Upper lobe of left lung (tissue), 6 donors: Measurements from ENCODE around the gene CEP128. TPM values are rescaled to one million over a fixed set of nuclear protein-coding genes. Genes with fewer than 3 reads are reported as not detected.

Experiments used
- ATAC-seq, 2 donors: fragments of 200-7000 bp; cut with Tn5 transposase; one replicate each; pipeline ENCODE4 v1.9.1; 2022; ENCODE audit warnings: mild to moderate bottlenecking in 2 of 2, moderate library complexity in 2 of 2; ENCODE audit not compliant: low FRiP score in 2 of 2
- DNase-seq, 2 donors: peaks; one replicate each; pipeline ENCODE4 v3.0.0-alpha.2; 2019 to 2020
- H3K27ac ChIP-seq, 4 donors: fragments of 200-600 bp; sonication (generic); one replicate each; pipeline ENCODE4 v1.5.1; 2016 to 2019
- H3K27me3 ChIP-seq, 4 donors: fragments of 200-600 bp; sonication (generic); one replicate each; pipeline ENCODE4 v1.5.1; 2017 to 2019
- H3K36me3 ChIP-seq, 4 donors: fragments of 200-600 bp; sonication (generic); one replicate each; pipeline ENCODE4 v1.5.1; 2016 to 2019
- H3K4me1 ChIP-seq, 4 donors: fragments of 200-600 bp; sonication (generic); one replicate each; pipeline ENCODE4 v1.5.1; 2018 to 2019
- H3K4me3 ChIP-seq, 4 donors: fragments of 200-600 bp; sonication (generic); one replicate each; pipeline ENCODE4 v1.5.1; 2017 to 2019; ENCODE audit warnings: mild to moderate bottlenecking in 2 of 4, moderate library complexity in 1 of 4
- H3K9me3 ChIP-seq, 4 donors: fragments of 200-600 bp; sonication (generic); one replicate each; pipeline ENCODE4 v1.5.1; 2018 to 2019
- EP300 ChIP-seq, 4 donors: sonication (generic); formaldehyde crosslinking; IDR thresholded peaks; one replicate each; pipeline ENCODE4 v1.5.1; 2017; ENCODE audit warnings: antibody characterized with exemption in 4 of 4, control low read depth in 2 of 4
- POLR2A ChIP-seq, 4 donors: fragments of 450-650 bp; IDR thresholded peaks; one replicate each; pipeline ENCODE4 v1.5.1; 2016 to 2017; ENCODE audit warnings: antibody characterized with exemption in 4 of 4, mild to moderate bottlenecking in 2 of 4
- POLR2AphosphoS5 ChIP-seq, 2 donors: sonication (generic); formaldehyde crosslinking; IDR thresholded peaks; one replicate each; pipeline ENCODE4 v1.5.1; 2017; ENCODE audit warnings: antibody characterized with exemption in 2 of 2
- WGBS, 2 donors: methylation state at CpG; one replicate each; pipeline ENCODE4 v1.1.5; 2017 to 2018; 5-methylcytosine and 5-hydroxymethylcytosine counted together
- total RNA-seq, 6 donors: library from RNA; depleted of rRNA in 4 of 6; stranded (reverse); fragments of >200 nt in 4 of 6; gene quantifications; one replicate each; pipeline versions ENCODE4 v1.1.0 to v1.2.1, GENCODE V29; 2016 to 2021
- TF ChIP-seq, protein P1 (sequence below), 6 experiments: fragments of 450-650 bp in 4 of 6; fragments of 200-600 bp in 2 of 6; sonication (generic) in 2 of 6; IDR thresholded peaks; one replicate each; pipeline ENCODE4 v1.5.1; 2016 to 2019; ENCODE audit warnings: antibody characterized with exemption in 6 of 6
- donor health status: DM: no; HTN: no; CAD: no; lungs with moderate emphysema.
- donor health status: DM: no; HTN: yes; CAD: no; lungs with severe emphysema.

Gene CEP128
- total RNA-seq, 6 donors from 2014 or later, result 5.7 to 31.7 (median 7.5) TPM

DNA sequence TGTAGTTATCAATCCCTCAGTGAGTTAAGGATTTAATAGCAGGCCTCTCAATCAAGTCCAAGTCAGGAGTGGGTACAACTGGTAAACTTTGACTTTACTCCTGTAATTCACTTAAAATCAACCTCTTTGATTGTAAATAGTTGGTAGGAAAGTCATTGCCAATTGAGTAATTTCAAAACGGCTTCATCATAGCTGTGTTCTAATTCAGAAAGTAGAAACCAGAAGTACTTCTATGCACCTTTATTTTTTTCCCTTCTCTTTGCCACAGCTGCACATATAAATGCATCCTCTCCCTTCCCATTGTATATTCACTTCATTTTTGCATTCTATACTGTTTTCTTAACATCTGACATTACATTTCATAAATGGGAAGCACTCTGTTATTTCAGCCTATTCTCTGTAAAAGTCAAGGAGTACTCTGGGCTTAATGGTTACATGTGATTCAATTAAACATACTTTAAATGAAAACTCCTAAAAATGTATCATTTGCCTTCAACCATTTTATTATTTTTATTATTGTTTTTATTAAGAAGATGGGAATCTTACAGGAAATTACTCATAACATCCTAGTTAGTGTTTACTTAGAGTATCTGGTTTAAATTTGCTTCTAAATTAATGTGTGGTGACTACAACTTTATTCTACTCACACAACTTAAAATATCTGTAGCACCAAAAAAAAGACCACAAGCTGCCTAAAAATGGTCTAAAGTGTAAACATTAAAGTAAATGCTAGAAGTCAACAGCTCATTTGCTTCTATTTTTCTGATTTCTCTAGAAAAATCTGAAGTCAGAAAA, 171.2 kb downstream of the CEP128 start:
- H3K4me3 ChIP-seq, result no peak overlapping the region
- no peak overlapping the region for H3K27ac ChIP-seq
- TF ChIP-seq, protein P1, sequence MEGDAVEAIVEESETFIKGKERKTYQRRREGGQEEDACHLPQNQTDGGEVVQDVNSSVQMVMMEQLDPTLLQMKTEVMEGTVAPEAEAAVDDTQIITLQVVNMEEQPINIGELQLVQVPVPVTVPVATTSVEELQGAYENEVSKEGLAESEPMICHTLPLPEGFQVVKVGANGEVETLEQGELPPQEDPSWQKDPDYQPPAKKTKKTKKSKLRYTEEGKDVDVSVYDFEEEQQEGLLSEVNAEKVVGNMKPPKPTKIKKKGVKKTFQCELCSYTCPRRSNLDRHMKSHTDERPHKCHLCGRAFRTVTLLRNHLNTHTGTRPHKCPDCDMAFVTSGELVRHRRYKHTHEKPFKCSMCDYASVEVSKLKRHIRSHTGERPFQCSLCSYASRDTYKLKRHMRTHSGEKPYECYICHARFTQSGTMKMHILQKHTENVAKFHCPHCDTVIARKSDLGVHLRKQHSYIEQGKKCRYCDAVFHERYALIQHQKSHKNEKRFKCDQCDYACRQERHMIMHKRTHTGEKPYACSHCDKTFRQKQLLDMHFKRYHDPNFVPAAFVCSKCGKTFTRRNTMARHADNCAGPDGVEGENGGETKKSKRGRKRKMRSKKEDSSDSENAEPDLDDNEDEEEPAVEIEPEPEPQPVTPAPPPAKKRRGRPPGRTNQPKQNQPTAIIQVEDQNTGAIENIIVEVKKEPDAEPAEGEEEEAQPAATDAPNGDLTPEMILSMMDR (IDR thresholded peaks at IDR 0.05), result no peak
- no peak for TF ChIP-seq POLR2AphosphoS5 (IDR thresholded peaks at IDR 0.05)
- H3K36me3 ChIP-seq, result no peaks in the 10 kb centered on the region
- 70 to 77% methylated on average over 1 of the region's 1 CpG for WGBS, 2 donors
- DNase-seq, result no peak
- H3K4me1 ChIP-seq, result no peaks in the 10 kb centered on the region
- ATAC-seq, result no peak
- no peaks in the 10 kb centered on the region for H3K27me3 ChIP-seq
- no peaks in the 10 kb centered on the region for H3K9me3 ChIP-seq

DNA sequence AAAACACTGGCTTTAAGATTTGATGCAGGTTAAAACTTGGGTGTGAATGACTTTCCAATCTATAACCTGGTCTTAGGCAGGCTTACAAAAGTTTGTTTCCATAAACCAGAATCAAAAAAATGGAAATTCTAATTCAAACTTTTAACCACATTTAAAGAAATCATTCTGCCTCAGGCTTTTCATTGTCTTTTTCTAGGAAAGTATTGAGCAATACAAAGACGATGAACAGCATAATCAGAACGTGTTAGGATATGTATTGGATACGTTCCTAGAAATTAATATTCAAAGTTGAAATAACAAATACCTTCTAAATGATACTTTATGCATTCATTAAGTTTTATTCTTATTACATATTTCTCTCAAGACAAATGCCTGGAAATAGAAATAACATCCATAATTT, 172.9 kb downstream of the CEP128 start:
- H3K4me1 ChIP-seq, result no peaks in the 10 kb centered on the region
- H3K4me3 ChIP-seq, result no peak overlapping the region
- no peak overlapping the region for H3K27ac ChIP-seq
- no peaks in the 10 kb centered on the region for H3K9me3 ChIP-seq
- no peaks in the 10 kb centered on the region for H3K27me3 ChIP-seq
- H3K36me3 ChIP-seq, result no peaks in the 10 kb centered on the region
- TF ChIP-seq, protein P1 (IDR thresholded peaks at IDR 0.05), result no peak
- no peak for TF ChIP-seq POLR2AphosphoS5 (IDR thresholded peaks at IDR 0.05)
- no peak for TF ChIP-seq POLR2A (IDR thresholded peaks at IDR 0.05)
- TF ChIP-seq EP300 (IDR thresholded peaks at IDR 0.05), result no peak
- ATAC-seq, result no peak
- WGBS, 2 donors, result 81 to 82% methylated on average over 3 of the region's 3 CpGs
- no peak for DNase-seq

DNA sequence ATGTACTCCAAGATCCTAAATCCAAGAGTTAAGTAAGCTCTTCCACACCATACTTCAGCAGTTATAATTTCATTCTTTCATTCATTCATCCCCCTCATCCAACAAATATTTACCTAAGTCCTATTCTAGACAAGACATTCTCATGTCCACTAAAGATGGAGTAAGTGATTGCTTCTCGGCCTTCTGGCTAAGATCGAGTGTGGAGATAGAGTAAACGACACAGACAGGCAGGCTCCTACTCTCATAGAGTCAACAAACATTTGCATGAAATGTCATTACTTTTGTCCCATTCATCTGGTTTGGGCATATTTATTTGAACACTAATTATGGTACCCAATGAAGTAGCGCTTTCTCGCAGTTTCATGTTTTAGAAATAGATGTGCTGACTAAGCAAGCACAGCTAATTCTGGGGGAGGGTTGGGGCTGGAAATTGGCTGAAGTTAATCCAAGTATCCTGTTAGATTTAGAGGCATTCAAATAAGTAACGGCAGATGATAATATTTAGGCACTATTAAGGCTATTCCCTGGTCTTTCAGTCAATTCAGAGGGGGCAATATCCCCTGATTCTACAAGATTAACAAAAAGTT, 176.5 kb downstream of the CEP128 start:
- peaks cover 0 to 3% (median 0%) of the 10 kb centered on the region in 4 donors for H3K36me3 ChIP-seq
- TF ChIP-seq POLR2AphosphoS5 (IDR thresholded peaks at IDR 0.05) (no peak), EP300 (IDR thresholded peaks at IDR 0.05) (no peak), POLR2A (IDR thresholded peaks at IDR 0.05) (no peak)
- TF ChIP-seq, protein P1 (IDR thresholded peaks at IDR 0.05), result no peak
- ATAC-seq (no peak), DNase-seq (no peak)
- no peaks in the 10 kb centered on the region for H3K9me3 ChIP-seq
- H3K4me3 ChIP-seq, result no peak overlapping the region
- no peak overlapping the region for H3K27ac ChIP-seq
- H3K4me1 ChIP-seq, result no peaks in the 10 kb centered on the region
- H3K27me3 ChIP-seq, result no peaks in the 10 kb centered on the region
- 88 to 94% methylated on average over 6 of the region's 6 CpGs for WGBS, 2 donors

DNA sequence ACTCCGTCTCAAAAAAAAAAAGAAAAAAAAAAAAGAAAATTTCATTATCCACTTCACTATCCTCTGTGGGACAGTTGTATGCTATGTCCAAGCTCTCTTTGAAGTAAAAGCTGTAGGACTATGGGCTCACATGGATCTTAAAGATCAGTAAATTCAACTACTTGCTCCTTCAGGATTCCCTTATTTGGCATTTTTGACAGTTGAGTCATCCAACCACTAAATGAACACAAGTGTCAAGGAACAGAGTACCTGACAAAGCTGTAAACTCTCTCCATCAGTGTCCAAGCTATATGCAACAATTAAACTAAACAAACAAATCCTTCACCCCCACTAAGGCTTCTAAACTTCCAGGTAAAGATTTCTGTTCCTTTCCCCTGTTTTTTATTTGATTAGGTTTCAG, 177.0 kb downstream of the CEP128 start:
- Histone ChIP-seq H3K36me3 (peaks cover 0 to 3% (median 0%) of the 10 kb centered on the region in 4 donors), H3K27me3 (no peaks in the 10 kb centered on the region), H3K4me3 (no peak overlapping the region), H3K9me3 (no peaks in the 10 kb centered on the region), H3K4me1 (no peaks in the 10 kb centered on the region), H3K27ac (no peak overlapping the region)
- 100% methylated on average over 1 of the region's 1 CpG for WGBS, 2 donors
- no peak for ATAC-seq
- DNase-seq, result no peak
- TF ChIP-seq, protein P1 (IDR thresholded peaks at IDR 0.05), result no peak
- TF ChIP-seq POLR2AphosphoS5 (IDR thresholded peaks at IDR 0.05) (no peak), POLR2A (IDR thresholded peaks at IDR 0.05) (no peak), EP300 (IDR thresholded peaks at IDR 0.05) (no peak)
